ENCODE data around the gene ASTL.

GRCh38 chr2:96074156-96074555 is 64.1 kb downstream of the ASTL start:
- TF ChIP-seq CTCF (IDR thresholded peaks at IDR 0.05) (no peak), POLR2A (IDR thresholded peaks at IDR 0.05) (no peak)

Data from uterus (tissue), 2 donors.